Fibroblast of skin of left biceps (primary cell): Measurements from ENCODE around the gene ABRAXAS1.
"Not testable (repeated sequence)": the region's sequence is repeated elsewhere in the genome, so short reads cannot be mapped to it uniquely, and the experiment has no call there.

Source experiments
- DNase-seq, 2 experiments: peaks; one replicate each; pipeline ENCODE4 v3.0.0-alpha.2; 2013; ENCODE audit warnings: low read depth in 2 of 2

Gene ABRAXAS1

DNA sequence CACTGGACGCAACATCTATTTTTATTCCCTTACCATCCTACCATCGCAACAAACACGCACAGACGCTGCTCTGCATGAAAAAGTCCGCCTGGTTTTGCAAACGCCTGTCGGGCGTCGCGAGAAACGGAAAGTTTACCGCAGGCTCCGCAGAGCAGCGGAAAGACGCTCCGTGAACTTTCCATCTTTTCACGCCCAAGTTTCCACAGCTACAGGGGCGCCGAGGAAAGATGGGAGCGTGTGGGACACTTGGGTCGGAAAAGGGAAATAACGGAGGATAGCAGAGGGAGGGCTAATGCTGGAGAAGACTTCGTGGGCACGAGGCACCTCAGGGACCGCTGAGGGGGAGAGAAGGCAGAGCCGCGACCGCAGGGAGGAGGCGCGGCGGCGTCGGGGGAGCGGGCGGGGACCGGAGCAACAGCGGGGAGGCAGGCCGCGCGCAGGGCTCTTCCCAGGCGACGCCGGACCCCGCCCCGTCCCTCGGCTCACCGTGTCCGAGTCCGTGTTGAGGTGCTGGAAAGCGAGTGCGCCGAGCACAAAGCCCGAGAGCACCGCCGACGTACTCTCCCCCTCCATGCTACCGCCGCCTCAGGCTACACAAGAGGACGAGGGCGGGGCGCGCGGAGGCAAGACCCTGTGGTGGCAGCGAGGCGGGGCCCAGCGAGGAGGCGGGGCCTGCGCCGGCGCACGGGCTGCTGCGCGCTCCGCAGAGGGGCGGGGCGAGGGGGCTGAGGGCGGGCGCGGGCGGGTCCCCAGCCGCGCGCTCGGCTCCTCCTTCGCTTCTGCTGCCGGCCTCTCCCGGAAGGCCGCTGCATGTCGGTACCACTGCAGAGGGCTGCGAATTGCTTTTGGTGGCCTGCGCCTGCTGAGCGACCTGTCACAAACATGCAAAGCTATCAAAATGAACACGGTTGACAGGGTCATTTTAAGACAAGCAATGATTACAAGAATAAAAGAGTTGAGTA is at the start of gene ABRAXAS1:
Gene ABRAXAS1, minus strand, starts transcription at position 601 of the 962 bp plus-strand sequence. Its CDS starts 28 bp downstream, at position 573.
- DNase-seq: peak; percentile 75 to 82

DNA sequence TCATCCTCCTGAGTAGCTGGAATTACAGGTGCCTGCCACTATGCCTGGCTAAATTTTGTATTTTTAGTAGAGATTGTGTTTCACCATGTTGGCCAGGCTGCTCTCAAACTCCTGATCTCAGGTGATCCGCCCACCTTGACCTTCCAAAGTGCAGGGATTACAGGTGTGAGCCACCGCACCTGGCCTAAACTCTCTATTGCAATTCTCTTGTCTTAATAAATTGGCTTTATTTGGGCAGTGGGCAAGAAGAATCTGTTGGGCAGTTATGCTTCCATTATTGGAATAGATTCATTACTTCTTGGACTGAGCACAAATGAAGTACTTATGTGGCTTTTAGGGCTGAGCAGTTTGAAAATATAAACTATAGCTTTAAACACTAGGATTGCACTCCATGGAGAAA is 42.8 kb upstream of the ABRAXAS1 start:
- DNase-seq: no peak

DNA sequence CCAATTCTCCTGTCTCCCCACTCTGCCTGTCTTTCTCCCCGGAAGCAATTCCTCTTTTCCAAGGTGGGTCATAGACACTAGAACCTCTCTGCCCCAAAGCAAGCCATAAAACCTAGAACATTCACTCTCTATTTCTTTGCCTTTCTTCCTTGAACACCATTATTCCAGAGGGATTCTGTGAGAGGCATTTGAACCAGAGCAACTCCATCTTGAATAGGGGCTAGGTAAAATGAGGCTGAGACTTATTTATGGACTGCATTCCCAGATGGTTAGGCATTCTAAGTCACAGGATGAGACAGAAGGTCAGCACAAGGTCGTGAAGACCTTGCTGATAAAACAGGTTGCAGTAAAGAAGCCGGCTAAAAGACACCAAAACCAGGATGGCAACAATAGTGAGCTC is 37.3 kb upstream of the ABRAXAS1 start:
- no peak for DNase-seq

DNA sequence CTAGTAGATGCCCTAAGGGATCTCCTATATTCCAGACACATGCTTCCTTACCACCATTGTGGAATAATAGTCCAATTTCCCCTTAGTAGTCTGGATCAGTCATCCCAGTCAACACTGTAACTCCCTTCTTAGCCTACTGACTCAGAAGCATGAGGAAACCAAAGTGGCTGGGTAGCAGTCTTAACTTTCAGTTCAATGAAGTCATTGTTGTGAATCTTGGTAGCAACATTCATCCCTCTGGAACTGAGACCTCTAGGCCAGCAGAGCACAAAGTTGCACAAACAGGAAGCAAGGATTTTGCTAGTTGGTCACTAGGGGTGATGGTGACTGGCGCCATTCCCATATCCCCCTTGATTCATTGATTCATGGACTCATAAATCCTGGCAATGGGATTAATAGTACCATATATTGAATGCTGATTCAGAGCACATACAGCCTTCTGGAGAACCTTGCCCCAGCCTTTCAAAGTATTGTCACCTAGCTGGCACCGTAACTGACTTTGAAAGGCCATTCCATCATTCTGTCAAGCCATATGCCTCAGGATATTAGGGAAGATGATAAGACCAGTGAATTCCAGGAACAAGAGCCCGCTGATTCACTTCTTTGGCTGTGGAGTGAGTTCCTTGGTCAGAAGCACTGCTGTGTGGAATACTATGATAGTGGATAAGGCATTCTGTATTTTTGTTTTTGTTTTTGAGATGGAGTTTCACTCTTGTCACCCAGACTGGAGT is 31.3 kb upstream of the ABRAXAS1 start:
- DNase-seq: no peak

DNA sequence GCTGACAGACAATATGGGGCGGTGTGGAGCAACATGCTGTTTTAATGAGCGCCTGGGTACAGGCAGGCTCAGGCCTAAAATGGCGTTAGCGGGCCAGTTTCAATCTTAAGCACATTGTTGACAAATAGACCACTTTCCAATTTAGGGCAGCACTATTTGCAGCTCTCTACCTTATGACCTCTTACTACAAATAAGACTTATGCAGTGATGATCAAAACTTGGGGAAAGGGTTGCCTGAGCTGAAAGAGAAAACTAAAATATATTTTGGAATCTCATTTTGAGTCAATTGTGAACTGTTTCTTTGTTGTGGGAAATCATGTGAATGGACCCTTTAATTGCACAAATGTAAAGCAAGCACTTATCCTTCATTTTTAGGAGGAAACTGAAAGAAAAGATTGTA is 25.5 kb upstream of the ABRAXAS1 start:
- no peak for DNase-seq

DNA sequence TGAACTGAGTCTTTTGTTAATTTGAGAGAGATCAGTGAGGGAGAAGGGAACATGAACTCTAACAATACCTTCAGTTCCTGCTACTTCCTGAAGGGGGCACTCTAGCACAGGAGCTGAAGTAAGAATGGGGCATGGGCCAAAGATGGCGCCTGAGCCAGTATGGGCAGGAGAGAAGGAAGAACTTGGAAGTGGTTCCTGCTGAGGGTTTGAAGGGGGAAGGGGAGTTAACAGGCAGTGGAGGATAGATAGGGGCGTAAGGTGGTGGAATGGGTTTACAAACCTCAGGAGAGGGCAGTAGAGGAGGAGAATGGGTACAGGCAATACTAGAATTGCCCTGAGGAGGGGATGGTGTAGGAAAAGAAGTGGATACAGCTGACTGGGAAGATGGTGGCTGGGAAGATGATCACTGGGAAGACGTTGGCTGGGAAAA is 24.3 kb upstream of the ABRAXAS1 start:
- not testable (repeated sequence) for DNase-seq

DNA sequence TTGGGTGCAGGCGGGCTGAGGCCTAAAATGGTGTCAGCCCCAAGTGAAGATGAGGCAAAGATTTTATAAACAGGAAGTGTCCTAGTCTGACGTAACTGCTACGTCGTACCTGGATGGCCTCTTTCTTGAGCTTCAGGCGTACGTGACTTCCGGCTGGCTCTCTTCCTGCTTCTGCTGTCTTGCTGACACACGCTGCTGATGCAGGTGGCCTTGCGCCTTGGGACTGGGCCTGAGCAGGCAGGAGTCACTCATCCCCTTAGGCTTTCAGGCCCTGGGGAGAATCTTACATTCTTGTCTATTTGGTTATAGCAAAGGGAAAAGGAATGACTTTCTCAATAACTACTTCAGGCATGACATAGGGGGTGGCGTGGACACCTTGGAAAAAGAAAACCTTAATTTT is 20.1 kb upstream of the ABRAXAS1 start:
- DNase-seq: no peak

DNA sequence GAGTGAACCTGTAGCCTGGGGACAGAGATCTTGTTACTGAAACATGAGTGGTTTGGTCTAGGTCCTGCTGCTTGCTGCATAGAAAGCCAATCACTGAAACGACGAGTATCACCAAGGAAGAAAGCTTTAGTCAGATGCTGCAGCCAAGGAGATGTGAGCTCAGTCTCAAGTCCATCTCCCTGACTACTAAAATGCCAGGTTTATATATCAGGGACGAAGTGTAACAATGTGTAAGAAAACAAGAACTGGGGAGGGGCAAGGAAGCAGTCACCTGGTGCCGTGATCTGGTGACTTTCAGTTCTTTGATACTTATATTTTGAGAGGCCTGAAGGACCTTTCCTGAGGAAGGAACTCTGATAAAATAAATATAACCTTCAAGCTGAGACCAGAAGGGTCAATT is 19.6 kb upstream of the ABRAXAS1 start:
- no peak for DNase-seq

DNA sequence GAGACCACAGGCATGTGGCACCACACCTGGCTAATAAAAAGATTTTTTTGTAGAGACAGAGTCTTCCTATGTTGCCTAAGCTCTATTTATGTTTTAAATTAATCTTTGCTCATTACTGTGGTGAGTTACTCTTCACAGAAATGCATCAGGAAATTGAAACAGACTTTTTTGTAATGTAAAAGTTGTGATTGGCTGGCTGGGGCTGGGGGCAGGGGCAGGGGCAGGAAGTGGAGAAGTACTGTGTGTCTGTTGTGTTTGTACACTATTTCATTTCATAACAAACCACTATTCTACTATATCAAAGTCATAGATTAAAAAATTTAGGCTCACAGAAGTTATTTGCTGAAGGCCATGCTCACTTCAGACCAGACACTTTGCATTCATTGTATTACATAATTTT is 19.1 kb upstream of the ABRAXAS1 start:
- DNase-seq: no peak

DNA sequence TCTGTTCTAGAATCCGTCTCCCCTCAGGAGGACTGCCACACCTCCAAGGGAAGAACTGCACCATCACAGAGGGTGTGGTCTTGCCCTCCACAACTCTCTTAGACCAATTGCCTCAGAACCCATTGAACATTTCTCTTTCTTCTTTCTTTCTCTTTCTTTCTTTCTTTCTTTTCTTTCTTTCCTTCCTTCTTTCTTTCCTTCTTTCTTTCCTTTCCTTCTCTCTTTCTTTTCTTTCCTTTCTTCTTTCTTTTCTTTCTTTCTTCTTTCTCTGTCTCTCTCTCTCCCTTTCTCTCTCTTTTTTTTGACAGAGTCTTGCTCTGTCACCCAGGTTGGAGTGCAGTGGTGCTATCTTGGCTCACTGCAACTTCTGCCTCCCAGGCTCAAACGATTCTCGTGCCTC is 16.8 kb upstream of the ABRAXAS1 start:
- DNase-seq: not testable (repeated sequence)

DNA sequence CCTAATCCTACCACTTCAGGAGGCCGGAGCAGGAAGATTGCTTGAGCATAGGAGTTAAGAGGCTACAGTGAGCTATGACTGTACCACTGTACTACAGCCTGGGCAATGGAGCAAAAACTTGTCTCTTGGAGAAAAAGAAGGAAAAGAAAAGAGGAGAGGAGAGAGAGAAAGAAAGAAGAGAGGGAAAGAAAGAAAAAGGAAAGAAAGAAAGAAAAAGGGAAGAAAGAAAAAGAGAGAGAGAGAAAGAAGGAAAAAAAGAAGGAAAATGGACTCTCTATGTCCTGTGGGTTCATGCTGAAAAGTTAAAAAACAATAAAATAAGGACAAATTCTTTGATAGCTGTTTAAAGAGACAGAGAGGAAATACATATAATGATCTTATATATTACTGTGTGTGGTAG is 13.3 kb upstream of the ABRAXAS1 start:
- DNase-seq: no peak

DNA sequence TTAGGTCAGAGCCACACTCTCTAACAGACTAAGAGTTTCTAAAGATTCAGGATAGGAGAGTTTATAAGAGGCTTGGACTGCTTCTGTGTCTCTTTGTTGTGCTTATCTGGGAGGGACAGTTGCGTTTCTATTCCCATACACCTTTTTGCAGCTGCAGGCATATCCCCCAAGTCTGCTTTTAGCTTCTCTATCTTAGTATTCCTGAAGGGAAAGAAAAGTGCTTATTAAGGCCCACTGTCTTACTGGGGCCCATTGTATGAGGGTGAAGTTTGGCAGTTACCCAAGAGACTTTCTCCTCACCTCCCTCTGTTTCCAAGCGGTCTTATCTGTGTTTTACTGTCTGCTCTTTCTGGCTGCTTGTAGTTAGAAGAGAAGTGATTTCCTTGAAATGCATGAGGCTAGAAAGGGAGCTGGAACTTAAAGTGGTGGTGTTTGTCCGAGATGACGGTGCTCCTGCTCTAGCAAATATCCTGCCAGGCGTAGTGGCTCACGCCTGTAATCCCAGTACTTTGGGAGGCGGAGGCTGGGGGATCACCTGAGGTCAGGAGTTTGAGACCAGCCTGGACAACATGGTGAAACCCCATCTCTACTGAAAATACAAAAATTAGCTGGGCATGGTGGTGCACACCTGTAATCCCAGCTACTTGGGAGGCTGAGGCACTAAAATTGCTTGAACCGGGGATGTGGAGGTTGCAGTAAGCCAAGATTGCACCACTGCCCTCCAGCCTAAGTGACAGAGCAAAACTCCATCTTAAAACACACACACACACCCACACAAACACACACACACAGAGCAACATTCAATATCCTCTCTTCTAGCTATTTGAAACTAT is 11.4 kb upstream of the ABRAXAS1 start:
- DNase-seq: not testable (repeated sequence)

DNA sequence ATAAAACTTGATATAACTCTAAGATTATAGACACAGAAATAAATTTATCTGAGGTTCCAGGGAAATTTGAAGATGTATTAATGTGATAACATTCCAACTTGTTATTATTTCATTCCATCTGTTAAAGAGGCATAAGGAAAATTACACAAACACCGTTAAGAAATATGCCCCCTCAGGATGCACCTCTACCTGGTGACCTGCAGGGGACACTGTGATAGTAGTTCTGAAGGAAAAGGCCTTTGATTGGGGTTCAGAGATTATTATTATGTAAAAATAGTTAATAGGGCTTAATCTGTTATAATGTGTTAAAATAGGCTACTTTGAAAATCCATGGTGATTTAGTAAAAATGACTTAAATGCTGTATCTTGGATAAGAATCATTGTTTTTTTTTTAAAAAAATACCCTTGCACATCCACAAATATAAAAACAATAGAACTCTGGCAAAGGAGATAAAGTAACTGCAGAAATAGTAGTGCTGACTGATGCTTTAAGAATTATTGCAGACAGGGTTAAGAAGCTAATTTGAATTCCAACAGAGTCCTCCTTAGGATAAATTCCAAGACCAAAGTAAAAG is 6.1 kb upstream of the ABRAXAS1 start:
- DNase-seq: no peak

DNA sequence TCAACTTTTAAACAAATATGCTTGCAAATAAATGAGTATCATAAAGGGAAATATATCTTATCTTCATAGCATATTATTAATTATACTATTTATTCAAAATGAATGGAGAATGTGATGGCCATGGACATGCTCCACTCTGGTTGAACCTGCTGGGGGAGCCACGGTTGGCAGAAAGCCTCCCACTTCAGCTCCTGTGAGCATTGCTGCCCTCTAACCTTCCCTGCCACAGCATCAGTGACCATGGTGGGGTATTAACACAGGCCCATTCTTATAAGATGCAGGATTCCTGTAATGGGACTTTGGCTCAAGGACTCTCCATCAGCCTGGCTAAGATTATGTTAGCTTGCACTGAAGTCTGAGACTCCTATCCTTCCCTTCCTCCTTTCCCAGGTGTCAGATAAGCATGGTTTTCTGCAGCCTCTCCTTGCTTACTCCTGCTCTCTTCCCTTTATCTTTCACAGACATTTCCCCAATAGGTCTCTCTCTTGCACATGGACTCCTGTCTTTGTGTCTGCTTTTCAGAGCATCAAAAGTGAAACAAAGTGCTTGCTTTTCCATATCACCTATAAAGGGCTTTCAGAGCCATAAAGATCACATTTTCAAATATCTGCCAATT is 4.9 kb upstream of the ABRAXAS1 start:
- no peak for DNase-seq

DNA sequence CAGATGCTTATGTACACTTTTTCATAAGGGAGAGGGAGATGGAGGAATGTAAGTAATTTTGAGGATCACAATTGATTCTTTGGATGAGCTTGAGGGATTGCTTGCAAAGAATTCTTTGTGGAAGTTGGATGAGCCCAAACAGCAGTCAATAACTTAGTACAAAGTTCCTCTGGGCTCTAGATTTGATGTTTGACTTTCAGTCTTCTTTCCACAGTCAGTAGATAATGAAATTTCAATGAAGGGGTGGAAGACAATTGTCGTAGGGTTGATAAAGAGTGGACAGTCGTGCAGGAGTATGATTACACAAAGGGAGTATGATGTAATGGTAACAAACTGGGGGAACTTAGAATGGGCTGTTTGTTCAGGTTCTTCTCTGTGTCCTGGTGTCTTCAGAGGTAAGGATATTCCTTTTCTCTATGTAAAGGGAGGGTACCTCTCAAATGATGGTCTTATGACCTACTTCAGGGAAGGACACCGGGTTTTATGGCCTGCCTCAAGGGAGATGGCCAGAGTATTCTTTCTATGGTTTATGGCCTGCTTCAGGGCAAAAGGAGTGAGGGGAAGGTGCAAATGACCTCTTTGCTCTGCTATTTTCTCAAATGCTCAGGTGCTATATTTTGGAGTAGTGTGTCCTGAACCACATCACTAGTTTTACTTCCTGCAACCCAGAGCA is 1.7 kb upstream of the ABRAXAS1 start:
- DNase-seq: no peak

DNA sequence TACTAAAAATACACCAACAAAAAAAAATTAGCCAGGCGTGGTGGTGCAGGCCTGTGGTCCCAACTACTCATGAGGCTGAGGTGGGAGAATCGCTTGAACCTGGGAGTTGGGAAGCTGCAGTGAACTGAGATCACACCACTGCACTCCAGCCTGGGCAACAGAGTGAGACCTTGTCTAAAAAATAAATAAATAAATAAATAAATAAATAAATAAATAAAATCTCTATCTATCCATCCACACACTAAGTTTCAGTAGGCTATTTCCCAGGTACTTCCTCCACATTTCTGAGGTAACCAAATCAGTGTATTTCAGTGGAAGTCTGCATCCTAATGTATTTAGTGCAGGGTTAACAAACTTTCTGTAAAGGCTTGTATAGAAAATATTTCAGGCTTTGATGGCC is 10.9 kb downstream of the ABRAXAS1 start:
- DNase-seq: no peak

DNA sequence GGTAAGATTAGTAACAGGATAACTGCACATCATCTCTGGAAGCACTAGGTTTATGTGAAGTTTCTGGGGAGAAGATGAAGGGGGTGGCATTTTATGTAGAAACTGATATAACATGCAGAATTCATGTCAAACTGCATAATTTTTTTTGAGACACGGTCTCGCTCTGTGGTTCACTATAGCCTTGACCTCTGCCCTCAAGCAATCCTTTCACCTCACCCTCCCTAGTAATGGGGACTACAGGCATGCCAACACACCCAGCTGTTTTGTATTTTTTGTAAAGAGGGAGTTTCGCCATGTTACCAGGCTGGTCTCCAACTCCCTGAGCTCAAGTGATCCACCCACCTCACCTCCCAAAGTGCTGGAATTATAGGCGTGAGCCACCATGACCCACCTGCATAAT is 11.5 kb downstream of the ABRAXAS1 start:
- no peak for DNase-seq

DNA sequence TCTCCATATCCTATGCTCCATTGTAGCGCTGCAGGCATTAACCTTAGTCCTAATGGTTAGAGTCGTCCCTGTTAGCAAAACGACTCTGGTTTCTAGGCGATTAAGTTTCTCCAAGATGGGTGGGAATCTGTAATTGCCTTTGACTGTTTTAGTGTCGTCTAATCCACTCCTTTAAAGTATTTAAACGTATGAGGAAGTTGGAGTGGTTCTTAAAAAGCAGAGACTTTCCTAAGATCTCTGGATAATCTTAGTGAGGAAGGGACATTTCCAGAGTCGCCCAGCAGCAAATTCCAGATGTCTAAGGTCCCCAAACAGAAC is 28.8 kb downstream of the ABRAXAS1 start:
- no peak for DNase-seq

DNA sequence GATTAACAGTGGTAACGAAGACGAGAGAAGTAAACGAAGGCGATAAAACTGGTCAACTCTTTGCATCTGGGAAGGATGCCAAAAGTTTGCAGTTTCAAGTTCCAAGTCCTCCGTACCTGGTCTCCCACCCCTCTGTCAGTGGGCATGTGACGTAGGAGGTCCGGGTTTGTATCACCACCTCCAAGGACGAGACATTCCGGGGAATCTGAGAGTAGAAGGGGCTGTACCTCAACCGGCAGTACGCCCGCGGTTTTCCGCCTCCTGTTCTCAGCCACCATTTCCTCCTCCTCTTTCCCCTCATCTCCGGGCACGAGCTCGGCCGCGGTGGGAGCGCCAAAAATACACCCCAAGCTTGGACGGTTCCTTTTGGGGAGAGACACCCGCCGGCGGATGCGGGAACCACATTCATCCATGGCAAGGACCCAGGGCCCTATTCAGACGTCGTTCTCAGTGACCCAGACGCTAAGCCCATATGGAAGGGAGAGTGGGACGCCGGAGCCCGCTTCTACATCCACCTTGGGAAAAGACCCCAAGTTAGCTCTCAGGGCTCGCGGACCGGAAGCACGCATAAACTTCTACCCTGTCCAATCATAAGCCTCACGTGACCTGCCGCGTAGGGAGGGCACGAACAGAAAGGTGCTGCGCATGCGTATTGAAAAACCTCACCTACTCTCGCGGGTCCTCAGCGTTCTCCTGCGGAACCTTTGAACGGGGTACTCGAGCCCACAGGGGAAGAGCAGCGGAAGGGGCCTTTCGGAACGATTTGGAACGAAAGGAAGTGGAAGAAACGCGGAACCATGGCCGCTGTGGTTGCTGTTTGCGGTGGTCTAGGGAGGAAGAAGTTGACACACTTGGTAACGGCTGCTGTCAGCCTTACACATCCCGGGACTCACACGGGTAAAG is 29.4 kb downstream of the ABRAXAS1 start, which contains the start of the genes HELQ and MRPS18C:
Gene HELQ, minus strand, starts transcription at position 543 of the 903 bp plus-strand sequence. Its CDS starts 130 bp downstream, at position 413.
Gene MRPS18C, plus strand, starts transcription at position 778 of the 903 bp plus-strand sequence. Its CDS starts 20 bp downstream, at position 798.
- peak; percentile 97 for DNase-seq
